Stimulated activated naive CD8-positive, alpha-beta T cell treated with anti-CD3 and anti-CD28 coated beads, Interleukin-15, Interleukin-2, amounts not matched to agents 100 U/mL and 50 U/mL, for 24 hours (primary cell): Measurements from ENCODE around the gene SCN3B.

Source experiments
- ATAC-seq: fragments of 150-1000 bp; cut with Tn5 transposase; one replicate; pipeline ENCODE4 v1.10.0; 2021
- DNase-seq: peaks from one replicate; pipeline ENCODE4 v3.0.0; 2021

SCN3B gene

GRCh38 chr11:123594921-123595320, 59.5 kb downstream of the SCN3B start:
- ATAC-seq = no peak

GRCh38 chr11:123594188-123594901, 60.1 kb downstream of the SCN3B start:
- ATAC-seq = no peak

More at GRCh38 chr11:123594921-123595320, 59.5 kb downstream of the SCN3B start:
- DNase-seq = no peak

GRCh38 chr11:123593570-123593969, 60.9 kb downstream of the SCN3B start:
- DNase-seq = no peak
- ATAC-seq = no peak

More at GRCh38 chr11:123594188-123594901, 60.1 kb downstream of the SCN3B start:
- DNase-seq = no peak

GRCh38 chr11:123590296-123590912, 64.0 kb downstream of the SCN3B start:
- no peak for ATAC-seq
- no peak for DNase-seq

- no peak for DNase-seq
- no peak for ATAC-seq
These were observed 65.6 kb downstream of the SCN3B start for GRCh38 chr11:123588864-123589262.

GRCh38 chr11:123588117-123588863, 66.1 kb downstream of the SCN3B start:
- no peak for ATAC-seq
- DNase-seq = no peak

GRCh38 chr11:123587559-123587958, 66.9 kb downstream of the SCN3B start:
- DNase-seq (no peak), ATAC-seq (no peak)

GRCh38 chr11:123587044-123587443, 67.4 kb downstream of the SCN3B start:
- no peak for DNase-seq
- ATAC-seq = no peak

- DNase-seq = no peak
- ATAC-seq = no peak
These were observed 67.9 kb downstream of the SCN3B start for GRCh38 chr11:123586568-123586967.

- DNase-seq (no peak), ATAC-seq (no peak)
These were observed 68.7 kb downstream of the SCN3B start for GRCh38 chr11:123585706-123586105.

GRCh38 chr11:123585206-123585605, 69.2 kb downstream of the SCN3B start:
- no peak for ATAC-seq
- no peak for DNase-seq

GRCh38 chr11:123584737-123585136, 69.7 kb downstream of the SCN3B start:
- no peak for ATAC-seq
- DNase-seq = no peak

GRCh38 chr11:123584186-123584585, 70.2 kb downstream of the SCN3B start:
- no peak for DNase-seq
- no peak for ATAC-seq

GRCh38 chr11:123582992-123583504, 71.4 kb downstream of the SCN3B start:
- ATAC-seq (no peak), DNase-seq (no peak)

- ATAC-seq (no peak), DNase-seq (no peak)
These were observed 72.6 kb downstream of the SCN3B start for GRCh38 chr11:123581651-123582399.

GRCh38 chr11:123580557-123581275, 73.7 kb downstream of the SCN3B start:
- peak; percentile 67 for ATAC-seq
- DNase-seq = peak; percentile 75

GRCh38 chr11:123580137-123580536, 74.3 kb downstream of the SCN3B start:
- ATAC-seq = no peak
- no peak for DNase-seq

GRCh38 chr11:123579482-123579812, 75.0 kb downstream of the SCN3B start:
- ATAC-seq = no peak
- DNase-seq = no peak
